ENCODE results near the gene HIVEP2. TPM values are rescaled to one million over a fixed set of nuclear protein-coding genes. Genes with fewer than 3 reads are reported as not detected.

HIVEP2 gene
- polyA plus RNA-seq, 1 donor from 2014 or later = 5.9 TPM

- no peak overlapping the region for H3K4me3 Mint-ChIP-seq
- H3K4me1 Mint-ChIP-seq = peaks cover 48 to 68% (median 50%) of the 10 kb centered on the region in 3 donors
- H3K27me3 Mint-ChIP-seq = no peaks in the 10 kb centered on the region
- peak overlapping the region in 2 of 3 donors; percentile 23 to 57 for H3K27ac Mint-ChIP-seq
- peaks cover 12% of the 10 kb centered on the region for H3K36me3 Mint-ChIP-seq
- H3K9me3 Mint-ChIP-seq = peaks cover 0 to 1% (median 0%) of the 10 kb centered on the region in 3 donors
These were observed 62.0 kb downstream of the HIVEP2 start for GRCh38 chr6:142883011-142883410.

GRCh38 chr6:142881761-142882160 lies 63.2 kb downstream of the HIVEP2 start:
- no peak overlapping the region for H3K27ac Mint-ChIP-seq
- H3K9me3 Mint-ChIP-seq = peaks cover 0 to 5% (median 4%) of the 10 kb centered on the region in 3 donors
- H3K27me3 Mint-ChIP-seq = no peaks in the 10 kb centered on the region
- peaks cover 18% of the 10 kb centered on the region for H3K36me3 Mint-ChIP-seq
- peaks cover 39 to 58% (median 40%) of the 10 kb centered on the region in 3 donors for H3K4me1 Mint-ChIP-seq
- H3K4me3 Mint-ChIP-seq = no peak overlapping the region

- H3K27me3 Mint-ChIP-seq = no peaks in the 10 kb centered on the region
- peaks cover 37 to 56% (median 38%) of the 10 kb centered on the region in 3 donors for H3K4me1 Mint-ChIP-seq
- peak overlapping the region in 1 of 3 donors; percentile 88 for H3K27ac Mint-ChIP-seq
- peaks cover 18% of the 10 kb centered on the region for H3K36me3 Mint-ChIP-seq
- H3K9me3 Mint-ChIP-seq = peaks cover 0 to 5% (median 4%) of the 10 kb centered on the region in 3 donors
- H3K4me3 Mint-ChIP-seq = no peak overlapping the region
These were observed 63.7 kb downstream of the HIVEP2 start for GRCh38 chr6:142881290-142881689.

GRCh38 chr6:142880201-142880600 lies 64.8 kb downstream of the HIVEP2 start:
- peaks cover 30 to 52% (median 39%) of the 10 kb centered on the region in 3 donors for H3K4me1 Mint-ChIP-seq
- H3K27ac Mint-ChIP-seq = peak overlapping the region in 1 of 3 donors; percentile 75
- no peak overlapping the region for H3K4me3 Mint-ChIP-seq
- no peaks in the 10 kb centered on the region for H3K27me3 Mint-ChIP-seq
- H3K9me3 Mint-ChIP-seq = peaks cover 0 to 5% (median 4%) of the 10 kb centered on the region in 3 donors
- peaks cover 16% of the 10 kb centered on the region for H3K36me3 Mint-ChIP-seq

- no peaks in the 10 kb centered on the region for H3K27me3 Mint-ChIP-seq
- H3K4me1 Mint-ChIP-seq = peaks cover 27 to 52% (median 42%) of the 10 kb centered on the region in 3 donors
- H3K27ac Mint-ChIP-seq = peak overlapping the region in 1 of 3 donors; percentile 93
- peaks cover 0 to 5% (median 4%) of the 10 kb centered on the region in 3 donors for H3K9me3 Mint-ChIP-seq
- H3K36me3 Mint-ChIP-seq = peaks cover 16% of the 10 kb centered on the region
- H3K4me3 Mint-ChIP-seq = peak overlapping the region in 1 of 4 donors; percentile 55
These were observed 65.4 kb downstream of the HIVEP2 start for GRCh38 chr6:142879527-142879926.

- no peak overlapping the region for H3K27ac Mint-ChIP-seq
- H3K4me1 Mint-ChIP-seq = peaks cover 26 to 51% (median 41%) of the 10 kb centered on the region in 3 donors
- H3K27me3 Mint-ChIP-seq = no peaks in the 10 kb centered on the region
- peaks cover 16% of the 10 kb centered on the region for H3K36me3 Mint-ChIP-seq
- peaks cover 0 to 5% (median 4%) of the 10 kb centered on the region in 3 donors for H3K9me3 Mint-ChIP-seq
- H3K4me3 Mint-ChIP-seq = no peak overlapping the region
These were observed 65.9 kb downstream of the HIVEP2 start for GRCh38 chr6:142879076-142879475.

GRCh38 chr6:142878407-142878806 lies 66.6 kb downstream of the HIVEP2 start:
- Mint-ChIP-seq H3K27me3 (no peaks in the 10 kb centered on the region), H3K4me1 (peaks cover 29 to 56% (median 45%) of the 10 kb centered on the region in 3 donors), H3K4me3 (no peak overlapping the region), H3K9me3 (peaks cover 0 to 5% (median 4%) of the 10 kb centered on the region in 3 donors), H3K36me3 (peaks cover 18% of the 10 kb centered on the region), H3K27ac (no peak overlapping the region)

- Mint-ChIP-seq H3K36me3 (peaks cover 13% of the 10 kb centered on the region), H3K4me1 (peaks cover 38 to 54% (median 50%) of the 10 kb centered on the region in 3 donors), H3K27ac (peak overlapping the region; percentile 5 to 71 (median 15)), H3K4me3 (peak overlapping the region in 2 of 4 donors; percentile 34 to 41), H3K27me3 (no peaks in the 10 kb centered on the region), H3K9me3 (peaks cover 0 to 5% (median 4%) of the 10 kb centered on the region in 3 donors)
These were observed 70.3 kb downstream of the HIVEP2 start for GRCh38 chr6:142874676-142875075.

GRCh38 chr6:142872376-142872775 lies 72.6 kb downstream of the HIVEP2 start:
- Mint-ChIP-seq H3K4me1 (peaks cover 41 to 58% (median 52%) of the 10 kb centered on the region in 3 donors), H3K27me3 (no peaks in the 10 kb centered on the region), H3K9me3 (peaks cover 0 to 2% (median under 1%) of the 10 kb centered on the region in 3 donors), H3K4me3 (peak overlapping the region in 1 of 4 donors; percentile 57), H3K27ac (peak overlapping the region; percentile 3 to 88 (median 60)), H3K36me3 (peaks cover 2% of the 10 kb centered on the region)

- Mint-ChIP-seq H3K4me1 (peaks cover 45 to 61% (median 55%) of the 10 kb centered on the region in 3 donors), H3K36me3 (peaks cover 2% of the 10 kb centered on the region), H3K9me3 (no peaks in the 10 kb centered on the region), H3K4me3 (peak overlapping the region in 2 of 4 donors; percentile 34 to 47), H3K27ac (peak overlapping the region in 2 of 3 donors; percentile 44 to 88), H3K27me3 (no peaks in the 10 kb centered on the region)
These were observed 73.1 kb downstream of the HIVEP2 start for GRCh38 chr6:142871910-142872331.

- Mint-ChIP-seq H3K27ac (no peak overlapping the region), H3K27me3 (no peaks in the 10 kb centered on the region), H3K4me3 (no peak overlapping the region)
These were observed 74.1 kb downstream of the HIVEP2 start for GRCh38 chr6:142870787-142871415.

GRCh38 chr6:142868917-142869316 lies 76.1 kb downstream of the HIVEP2 start:
- Mint-ChIP-seq H3K27ac (no peak overlapping the region), H3K4me1 (peaks cover 56 to 57% (median 57%) of the 10 kb centered on the region in 3 donors), H3K36me3 (peaks cover 3% of the 10 kb centered on the region), H3K27me3 (no peaks in the 10 kb centered on the region), H3K9me3 (no peaks in the 10 kb centered on the region), H3K4me3 (no peak overlapping the region)

More at GRCh38 chr6:142870787-142871415, 74.1 kb downstream of the HIVEP2 start:
- Mint-ChIP-seq H3K4me1 (peaks cover 47 to 63% (median 59%) of the 10 kb centered on the region in 3 donors), H3K9me3 (no peaks in the 10 kb centered on the region), H3K36me3 (peaks cover 2% of the 10 kb centered on the region)

- Mint-ChIP-seq H3K36me3 (peaks cover 1% of the 10 kb centered on the region), H3K27me3 (no peaks in the 10 kb centered on the region), H3K4me3 (peak overlapping the region; percentile 1 to 84 (median 36))
These were observed 76.8 kb downstream of the HIVEP2 start for GRCh38 chr6:142867988-142868812.

GRCh38 chr6:142867355-142867801 lies 77.6 kb downstream of the HIVEP2 start:
- Mint-ChIP-seq H3K4me3 (no peak overlapping the region), H3K27me3 (no peaks in the 10 kb centered on the region), H3K4me1 (peaks cover 47 to 49% (median 48%) of the 10 kb centered on the region in 3 donors), H3K9me3 (no peaks in the 10 kb centered on the region), H3K27ac (peak overlapping the region in 1 of 3 donors; percentile 20), H3K36me3 (peaks cover 1% of the 10 kb centered on the region)

More at GRCh38 chr6:142867988-142868812, 76.8 kb downstream of the HIVEP2 start:
- H3K9me3 Mint-ChIP-seq = no peaks in the 10 kb centered on the region
- H3K4me1 Mint-ChIP-seq = peaks cover 54 to 57% (median 56%) of the 10 kb centered on the region in 3 donors
- peak overlapping the region in 2 of 3 donors; percentile 0 to 20 for H3K27ac Mint-ChIP-seq

- Mint-ChIP-seq H3K9me3 (peaks cover 0 to 2% (median 0%) of the 10 kb centered on the region in 3 donors), H3K36me3 (peaks cover 1% of the 10 kb centered on the region), H3K4me3 (no peak overlapping the region), H3K4me1 (peaks cover 47 to 49% (median 49%) of the 10 kb centered on the region in 3 donors), H3K27ac (peak overlapping the region in 1 of 3 donors; percentile 43), H3K27me3 (no peaks in the 10 kb centered on the region)
These were observed 81.0 kb downstream of the HIVEP2 start for GRCh38 chr6:142863981-142864380.

Measured in IgD-negative memory B cell (primary cell).